Activated naive CD8-positive, alpha-beta T cell treated with anti-CD3 and anti-CD28 coated beads for 36 hours (primary cell): ENCODE results near the gene MED15. TPM values are rescaled to one million over a fixed set of nuclear protein-coding genes. Genes with fewer than 3 reads are reported as not detected.

Experiments
- DNase-seq: peaks from one replicate; pipeline ENCODE4 v3.0.0; 2021
- H3K27ac Mint-ChIP-seq: one replicate; pipeline ENCODE4 v1.8.0; 2022; ENCODE audit warnings: mild to moderate bottlenecking, moderate library complexity, mixed read lengths
- H3K27me3 Mint-ChIP-seq: one replicate; pipeline ENCODE4 v1.8.0; 2022; ENCODE audit warnings: mild to moderate bottlenecking, mixed read lengths
- H3K36me3 Mint-ChIP-seq: one replicate; pipeline ENCODE4 v1.8.0; 2021; ENCODE audit warnings: mild to moderate bottlenecking, mixed read lengths
- H3K4me1 Mint-ChIP-seq: one replicate; pipeline ENCODE4 v1.8.0; 2021; ENCODE audit warnings: mixed read lengths
- H3K4me3 Mint-ChIP-seq: one replicate; pipeline ENCODE4 v1.8.0; 2022; ENCODE audit warnings: mild to moderate bottlenecking, moderate library complexity, mixed read lengths
- H3K9me3 Mint-ChIP-seq: one replicate; pipeline ENCODE4 v1.8.0; 2022; ENCODE audit warnings: mixed read lengths
- total RNA-seq, 2 experiments: library from RNA; stranded (reverse); gene quantifications; one replicate each; pipeline ENCODE4 v1.2.3, GENCODE V29; 2021

Gene MED15
- total RNA-seq, 2 experiments from 2014 or later: 91.1 to 91.8 TPM

GRCh38 chr22:20622650-20623339 lies 115.4 kb downstream of the MED15 start:
- H3K36me3 Mint-ChIP-seq: no peaks in the 10 kb centered on the region
- no peak overlapping the region for H3K4me3 Mint-ChIP-seq
- peaks cover 5% of the 10 kb centered on the region for H3K27me3 Mint-ChIP-seq

DNA sequence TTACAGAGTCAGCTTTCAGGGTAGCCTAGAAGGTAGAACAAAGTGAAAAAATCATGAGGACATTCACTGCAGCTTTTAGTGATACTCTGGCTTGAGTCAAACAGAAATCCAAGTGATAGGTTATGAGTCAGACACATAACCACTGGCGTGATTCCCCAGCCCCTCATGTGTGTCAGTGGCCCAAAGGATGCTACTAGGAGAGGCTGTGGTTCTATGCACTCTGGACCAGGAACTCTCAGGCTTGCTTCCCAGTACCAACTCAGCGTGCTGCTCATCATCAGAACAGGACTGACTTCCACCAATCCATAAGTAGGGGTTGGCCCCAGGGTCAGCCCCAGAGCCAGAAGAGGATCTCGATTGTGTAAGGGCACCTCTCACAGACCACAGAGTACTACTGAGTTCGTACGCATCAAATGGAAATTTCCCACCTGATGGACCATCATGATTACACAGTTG lies 116.8 kb downstream of the MED15 start:
- peak; percentile 74 for DNase-seq
- H3K4me1 Mint-ChIP-seq: peaks cover 25% of the 10 kb centered on the region
- peaks cover 5% of the 10 kb centered on the region for H3K27me3 Mint-ChIP-seq
- H3K36me3 Mint-ChIP-seq: no peaks in the 10 kb centered on the region
- peak overlapping the region; percentile 86 for H3K27ac Mint-ChIP-seq
- no peak overlapping the region for H3K4me3 Mint-ChIP-seq
- H3K9me3 Mint-ChIP-seq: no peaks in the 10 kb centered on the region

More at GRCh38 chr22:20622650-20623339, 115.4 kb downstream of the MED15 start:
- H3K4me1 Mint-ChIP-seq: peaks cover 20% of the 10 kb centered on the region
- no peak for DNase-seq
- H3K27ac Mint-ChIP-seq: no peak overlapping the region
- no peaks in the 10 kb centered on the region for H3K9me3 Mint-ChIP-seq

- no peaks in the 10 kb centered on the region for H3K9me3 Mint-ChIP-seq
- peak overlapping the region; percentile 18 for H3K27ac Mint-ChIP-seq
- no peak overlapping the region for H3K4me3 Mint-ChIP-seq
- no peaks in the 10 kb centered on the region for H3K36me3 Mint-ChIP-seq
- H3K4me1 Mint-ChIP-seq: peaks cover 25% of the 10 kb centered on the region
- H3K27me3 Mint-ChIP-seq: peaks cover 5% of the 10 kb centered on the region
- no peak for DNase-seq
Observed at GRCh38 chr22:20625270-20625669, 117.9 kb downstream of the MED15 start.

DNA sequence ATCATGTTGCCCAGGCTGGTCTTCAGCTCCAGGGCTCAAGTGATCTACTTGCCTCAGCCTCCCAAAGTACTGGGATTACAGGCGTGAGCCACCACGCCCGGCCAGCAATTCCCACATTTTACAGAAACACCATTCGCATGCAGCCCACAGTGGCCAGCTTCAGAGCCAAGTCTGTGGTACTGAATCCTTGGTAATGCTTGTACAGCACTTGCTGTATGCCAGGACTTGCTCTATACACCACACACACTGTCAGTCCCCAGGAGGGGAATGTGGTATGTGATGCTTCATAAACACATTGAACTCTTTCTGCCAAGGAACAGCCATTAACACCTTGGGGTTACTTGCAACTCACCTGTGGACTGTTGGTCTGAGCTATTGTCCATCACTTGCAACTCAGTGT lies 119.4 kb downstream of the MED15 start:
- Mint-ChIP-seq H3K4me1 (peaks cover 25% of the 10 kb centered on the region), H3K27me3 (peaks cover 5% of the 10 kb centered on the region), H3K4me3 (no peak overlapping the region), H3K9me3 (no peaks in the 10 kb centered on the region), H3K27ac (no peak overlapping the region), H3K36me3 (no peaks in the 10 kb centered on the region)
- DNase-seq: no peak

GRCh38 chr22:20627432-20627831 lies 120.0 kb downstream of the MED15 start:
- H3K9me3 Mint-ChIP-seq: no peaks in the 10 kb centered on the region

DNA sequence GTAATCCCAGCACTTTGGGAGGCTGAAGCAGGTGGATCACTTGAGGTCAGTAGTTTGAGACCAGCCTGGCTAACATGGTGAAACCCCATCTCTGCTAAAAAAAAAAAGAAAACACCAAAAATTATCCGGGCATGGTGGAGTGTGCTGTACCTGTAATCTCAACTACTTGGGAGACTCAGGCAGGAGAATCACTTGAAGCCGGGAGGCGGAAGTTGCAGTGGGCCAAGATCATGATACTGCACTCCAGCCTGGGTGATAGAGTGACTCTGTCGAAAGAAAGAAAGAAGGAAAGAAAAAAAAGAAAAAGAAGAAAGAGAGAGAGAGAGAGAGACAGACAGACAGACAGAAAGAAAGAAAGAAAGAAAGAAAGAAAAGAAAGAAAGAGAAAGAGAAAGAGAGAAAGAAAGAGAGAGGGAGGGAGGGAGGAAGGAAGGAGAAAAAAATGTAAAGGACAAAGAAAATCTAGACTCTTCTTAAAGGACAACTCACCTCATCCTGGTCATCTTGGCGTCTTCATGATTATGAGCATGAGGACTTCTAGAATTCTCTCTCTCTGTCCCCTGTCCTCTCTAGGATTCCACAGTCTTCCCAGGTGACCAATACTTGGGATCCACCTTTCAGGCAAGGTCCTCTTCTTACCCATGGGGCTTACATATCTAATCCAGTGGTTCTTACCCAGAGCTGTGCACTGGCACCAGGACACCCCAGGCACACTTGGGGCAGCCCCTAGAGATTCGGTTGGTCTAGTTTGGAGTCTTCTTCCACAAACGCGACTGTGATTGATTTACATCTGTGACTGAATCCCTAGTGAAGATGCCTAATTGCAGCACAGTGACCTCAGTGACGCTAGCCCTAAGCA lies 120.9 kb downstream of the MED15 start:
- Mint-ChIP-seq H3K9me3 (no peaks in the 10 kb centered on the region), H3K27ac (no peak overlapping the region), H3K36me3 (no peaks in the 10 kb centered on the region), H3K4me3 (no peak overlapping the region), H3K27me3 (peaks cover 9% of the 10 kb centered on the region), H3K4me1 (peaks cover 25% of the 10 kb centered on the region)
- DNase-seq: no peak

More at GRCh38 chr22:20627432-20627831, 120.0 kb downstream of the MED15 start:
- Mint-ChIP-seq H3K36me3 (no peaks in the 10 kb centered on the region), H3K27me3 (peaks cover 5% of the 10 kb centered on the region), H3K4me3 (no peak overlapping the region), H3K27ac (no peak overlapping the region), H3K4me1 (peaks cover 25% of the 10 kb centered on the region)
- no peak for DNase-seq

GRCh38 chr22:20629401-20629800 lies 122.0 kb downstream of the MED15 start:
- no peak for DNase-seq
- peaks cover 10% of the 10 kb centered on the region for H3K27me3 Mint-ChIP-seq
- no peak overlapping the region for H3K27ac Mint-ChIP-seq
- H3K4me3 Mint-ChIP-seq: no peak overlapping the region
- H3K4me1 Mint-ChIP-seq: peaks cover 16% of the 10 kb centered on the region
- no peaks in the 10 kb centered on the region for H3K36me3 Mint-ChIP-seq
- no peaks in the 10 kb centered on the region for H3K9me3 Mint-ChIP-seq

- peaks cover 10% of the 10 kb centered on the region for H3K27me3 Mint-ChIP-seq
- H3K4me3 Mint-ChIP-seq: no peak overlapping the region
- no peak overlapping the region for H3K27ac Mint-ChIP-seq
- no peaks in the 10 kb centered on the region for H3K9me3 Mint-ChIP-seq
- no peaks in the 10 kb centered on the region for H3K36me3 Mint-ChIP-seq
- H3K4me1 Mint-ChIP-seq: peaks cover 5% of the 10 kb centered on the region
- DNase-seq: no peak
Observed at GRCh38 chr22:20630873-20631617, 123.6 kb downstream of the MED15 start.

DNA sequence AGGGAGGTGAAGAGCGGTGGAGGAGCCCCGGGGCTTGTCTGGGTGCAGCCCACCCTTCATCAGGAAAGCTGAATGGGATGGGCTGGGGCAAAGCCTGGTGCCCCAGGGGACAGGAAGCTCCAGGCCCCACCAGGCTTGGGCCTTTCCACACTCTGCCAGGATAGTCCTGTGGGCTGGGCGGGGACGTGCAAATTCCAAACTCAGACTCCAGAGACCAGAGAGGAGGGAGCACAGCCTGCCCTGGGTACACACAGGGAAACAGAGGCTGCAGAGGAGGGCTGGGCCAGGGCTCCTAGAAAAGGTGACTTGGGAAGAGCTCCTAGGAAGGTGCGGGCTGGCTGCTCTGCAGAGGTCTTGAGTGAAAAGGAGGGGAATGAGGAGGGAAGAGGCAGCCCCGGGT lies 124.7 kb downstream of the MED15 start:
- no peaks in the 10 kb centered on the region for H3K36me3 Mint-ChIP-seq
- no peaks in the 10 kb centered on the region for H3K9me3 Mint-ChIP-seq
- H3K27ac Mint-ChIP-seq: no peak overlapping the region
- H3K4me1 Mint-ChIP-seq: peaks cover 5% of the 10 kb centered on the region
- DNase-seq: no peak
- H3K27me3 Mint-ChIP-seq: peaks cover 5% of the 10 kb centered on the region
- no peak overlapping the region for H3K4me3 Mint-ChIP-seq

DNA sequence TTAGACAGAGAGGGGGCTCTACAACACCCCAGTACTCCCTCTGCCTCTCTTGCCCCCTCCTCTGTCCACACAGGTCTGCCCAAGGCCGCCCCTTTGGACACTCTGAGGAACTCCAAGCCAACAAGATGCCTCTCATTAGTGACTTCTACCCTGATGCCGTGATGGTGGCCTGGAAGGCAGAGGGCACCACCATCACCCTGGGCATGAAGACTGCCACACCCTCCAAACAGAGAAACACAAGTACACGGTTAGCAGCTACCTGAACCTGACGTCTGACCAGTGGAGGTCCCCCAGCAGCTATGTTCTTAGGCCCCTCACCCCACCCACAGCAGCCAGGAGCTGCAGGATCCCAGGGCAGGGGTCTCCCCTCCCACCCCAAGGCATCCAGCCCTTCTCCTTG lies 125.1 kb downstream of the MED15 start:
- DNase-seq: no peak
- Mint-ChIP-seq H3K4me1 (peaks cover 5% of the 10 kb centered on the region), H3K36me3 (no peaks in the 10 kb centered on the region), H3K27ac (no peak overlapping the region), H3K9me3 (no peaks in the 10 kb centered on the region), H3K4me3 (no peak overlapping the region), H3K27me3 (peaks cover 5% of the 10 kb centered on the region)

GRCh38 chr22:20634560-20635226 lies 127.3 kb downstream of the MED15 start:
- no peak for DNase-seq
- Mint-ChIP-seq H3K27me3 (peaks cover 5% of the 10 kb centered on the region), H3K4me3 (no peak overlapping the region), H3K36me3 (no peaks in the 10 kb centered on the region), H3K4me1 (no peaks in the 10 kb centered on the region), H3K9me3 (no peaks in the 10 kb centered on the region), H3K27ac (no peak overlapping the region)

DNA sequence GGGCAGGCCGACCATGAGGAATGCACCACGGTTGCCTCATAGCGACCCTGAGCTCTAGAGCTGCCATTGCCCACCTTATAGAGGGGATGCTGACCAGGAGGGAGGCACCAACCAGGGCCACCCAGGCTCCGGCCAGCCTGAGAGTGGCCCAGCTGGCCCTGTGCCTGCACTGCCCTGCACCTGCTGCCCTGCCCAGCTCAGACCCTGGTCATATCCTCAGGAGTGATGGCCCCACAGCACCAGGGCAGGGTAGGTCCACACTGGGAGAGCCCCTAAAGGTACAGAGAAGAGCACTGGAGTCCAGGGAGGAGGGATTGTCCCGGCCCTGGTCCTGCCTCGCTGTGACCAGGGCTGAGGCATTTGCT lies 127.8 kb downstream of the MED15 start:
- H3K27me3 Mint-ChIP-seq: peaks cover 5% of the 10 kb centered on the region
- no peak overlapping the region for H3K27ac Mint-ChIP-seq
- H3K9me3 Mint-ChIP-seq: peaks cover 2% of the 10 kb centered on the region
- H3K4me1 Mint-ChIP-seq: no peaks in the 10 kb centered on the region
- no peaks in the 10 kb centered on the region for H3K36me3 Mint-ChIP-seq
- H3K4me3 Mint-ChIP-seq: no peak overlapping the region
- DNase-seq: no peak

DNA sequence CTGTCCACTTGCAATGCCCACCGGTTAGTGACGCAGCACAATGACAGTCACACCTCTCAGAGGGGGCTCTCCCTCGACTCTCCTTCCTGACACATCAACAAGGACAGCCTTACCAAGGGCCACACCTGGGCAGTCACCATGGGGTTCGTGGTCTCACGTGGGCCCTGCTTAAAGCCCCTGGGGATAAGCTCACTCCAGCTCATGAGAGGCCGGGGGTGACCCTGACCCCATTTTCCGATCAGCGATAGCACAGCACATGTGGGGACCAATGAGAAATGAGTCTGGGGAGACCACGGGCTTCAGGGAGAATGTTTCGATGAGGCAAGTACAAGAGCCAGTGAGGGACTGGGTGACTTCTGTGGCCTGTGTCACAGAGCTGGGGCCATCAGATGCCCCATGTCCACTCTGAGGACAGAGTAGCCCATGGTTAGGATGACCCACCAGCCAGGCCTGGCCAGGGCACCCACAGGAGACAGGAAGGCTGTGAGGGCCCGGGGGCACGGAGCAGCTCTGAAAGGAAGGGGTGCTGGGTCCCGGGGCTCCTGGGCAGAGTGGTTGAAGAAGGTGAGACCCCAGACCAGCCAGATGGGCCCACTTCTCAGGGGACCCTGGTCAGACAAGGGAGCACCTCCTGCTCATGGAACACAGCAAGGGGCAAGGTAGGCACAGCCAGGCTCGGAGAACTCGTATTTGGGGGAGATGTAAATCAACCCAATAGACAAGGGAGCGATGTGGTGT lies 128.8 kb downstream of the MED15 start:
- Mint-ChIP-seq H3K9me3 (peaks cover 2% of the 10 kb centered on the region), H3K4me3 (no peak overlapping the region), H3K36me3 (no peaks in the 10 kb centered on the region), H3K4me1 (no peaks in the 10 kb centered on the region), H3K27ac (no peak overlapping the region), H3K27me3 (peaks cover 5% of the 10 kb centered on the region)
- DNase-seq: no peak

- Mint-ChIP-seq H3K4me1 (no peaks in the 10 kb centered on the region), H3K27ac (no peak overlapping the region), H3K27me3 (peaks cover 5% of the 10 kb centered on the region), H3K9me3 (peaks cover 2% of the 10 kb centered on the region), H3K4me3 (no peak overlapping the region), H3K36me3 (no peaks in the 10 kb centered on the region)
- DNase-seq: no peak
Observed at GRCh38 chr22:20636945-20637344, 129.5 kb downstream of the MED15 start.
